HFFc6 (cell line): Measurements from ENCODE around the gene RAMAC. TPM values are rescaled to one million over a fixed set of nuclear protein-coding genes. Genes with fewer than 3 reads are reported as not detected.

Experiments used
- DNase-seq: peaks from one replicate; pipeline ENCODE4 v3.0.0-alpha.2; 2018
- H3K27ac Mint-ChIP-seq: 2 replicates; pipeline ENCODE4 v1.8.0; 2020; ENCODE audit warnings: mild to moderate bottlenecking, mixed read lengths
- H3K27me3 Mint-ChIP-seq: 2 replicates; pipeline ENCODE4 v1.8.0; 2021; ENCODE audit warnings: mild to moderate bottlenecking, moderate library complexity, mixed read lengths; ENCODE audit not compliant: insufficient read depth
- H3K36me3 Mint-ChIP-seq: 2 replicates; pipeline ENCODE4 v1.8.0; 2021; ENCODE audit warnings: low read depth, mixed read lengths
- H3K4me1 Mint-ChIP-seq: 2 replicates; pipeline ENCODE4 v1.8.0; 2020; ENCODE audit warnings: low read depth, mixed read lengths
- H3K4me3 Mint-ChIP-seq: 2 replicates; pipeline ENCODE4 v1.8.0; 2020; ENCODE audit warnings: mild to moderate bottlenecking, moderate library complexity, mixed read lengths
- H3K9me3 Mint-ChIP-seq: 2 replicates; pipeline ENCODE4 v1.8.0; 2020; ENCODE audit warnings: mild to moderate bottlenecking, mixed read lengths
- total RNA-seq, 6 experiments: library from RNA; stranded (reverse); fragmentation: NEBNext Ultra II Directional; extraction: Animal tissue kit (Norgen Biotek cat#: 25700); gene quantifications; 2 replicates in 1 of 6; 3 replicates in 5 of 6; pipeline ENCODE4 v1.2.3, GENCODE V29; 2021
- TF ChIP-seq, protein P1 (sequence below): fragments of 200-600 bp; sonication (generic); IDR thresholded peaks from 2 replicates; pipeline ENCODE4 v1.5.0; 2021; ENCODE audit warnings: antibody characterized with exemption, mild to moderate bottlenecking

The RAMAC gene
- total RNA-seq, 6 experiments from 2014 or later, result 18.6 to 22.0 (median 20.3) TPM

GRCh38 chr15:82969353-82969752 lies 16.7 kb upstream of the RAMAC start:
- Mint-ChIP-seq H3K4me3 (no peak overlapping the region), H3K9me3 (no peaks in the 10 kb centered on the region), H3K27ac (no peak overlapping the region), H3K27me3 (peaks cover 10% of the 10 kb centered on the region), H3K36me3 (no peaks in the 10 kb centered on the region), H3K4me1 (peaks cover 6% of the 10 kb centered on the region; the same call in 1 of the 2 replicates)
- TF ChIP-seq, protein P1, sequence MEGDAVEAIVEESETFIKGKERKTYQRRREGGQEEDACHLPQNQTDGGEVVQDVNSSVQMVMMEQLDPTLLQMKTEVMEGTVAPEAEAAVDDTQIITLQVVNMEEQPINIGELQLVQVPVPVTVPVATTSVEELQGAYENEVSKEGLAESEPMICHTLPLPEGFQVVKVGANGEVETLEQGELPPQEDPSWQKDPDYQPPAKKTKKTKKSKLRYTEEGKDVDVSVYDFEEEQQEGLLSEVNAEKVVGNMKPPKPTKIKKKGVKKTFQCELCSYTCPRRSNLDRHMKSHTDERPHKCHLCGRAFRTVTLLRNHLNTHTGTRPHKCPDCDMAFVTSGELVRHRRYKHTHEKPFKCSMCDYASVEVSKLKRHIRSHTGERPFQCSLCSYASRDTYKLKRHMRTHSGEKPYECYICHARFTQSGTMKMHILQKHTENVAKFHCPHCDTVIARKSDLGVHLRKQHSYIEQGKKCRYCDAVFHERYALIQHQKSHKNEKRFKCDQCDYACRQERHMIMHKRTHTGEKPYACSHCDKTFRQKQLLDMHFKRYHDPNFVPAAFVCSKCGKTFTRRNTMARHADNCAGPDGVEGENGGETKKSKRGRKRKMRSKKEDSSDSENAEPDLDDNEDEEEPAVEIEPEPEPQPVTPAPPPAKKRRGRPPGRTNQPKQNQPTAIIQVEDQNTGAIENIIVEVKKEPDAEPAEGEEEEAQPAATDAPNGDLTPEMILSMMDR, result no peak
- DNase-seq, result no peak

DNA sequence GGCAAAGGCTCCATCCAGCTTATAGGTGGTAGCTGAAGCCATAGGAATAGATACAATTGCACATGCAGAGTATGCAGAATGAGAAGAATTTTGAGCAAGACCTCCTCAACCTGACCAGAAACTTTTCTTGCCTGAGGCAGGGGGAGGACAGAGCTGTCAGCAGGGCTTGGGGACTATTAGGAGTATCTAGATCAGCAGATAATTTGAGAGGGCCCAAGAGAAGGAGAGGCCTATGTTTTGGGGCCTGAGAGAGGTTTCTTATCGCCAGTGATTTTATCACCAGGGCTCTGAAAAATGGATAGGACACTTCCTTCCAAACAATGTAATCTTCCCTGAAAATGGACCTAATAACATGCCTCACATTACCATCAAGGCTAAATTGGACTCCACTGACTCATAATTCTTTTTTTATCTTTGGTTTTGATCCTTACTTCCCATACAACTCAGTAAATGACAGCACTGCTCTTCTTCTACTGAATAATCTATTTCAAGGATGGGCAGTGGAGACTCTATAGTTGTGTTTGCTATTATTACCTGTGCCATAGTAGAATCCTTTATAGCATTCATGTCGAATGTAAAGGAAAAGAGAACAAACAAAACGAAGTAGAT lies 15.8 kb upstream of the RAMAC start:
- peaks cover 10% of the 10 kb centered on the region for H3K27me3 Mint-ChIP-seq
- peaks cover 6% of the 10 kb centered on the region; the same call in 1 of the 2 replicates for H3K4me1 Mint-ChIP-seq
- H3K9me3 Mint-ChIP-seq, result no peaks in the 10 kb centered on the region
- no peaks in the 10 kb centered on the region for H3K36me3 Mint-ChIP-seq
- no peak overlapping the region for H3K27ac Mint-ChIP-seq
- no peak for DNase-seq
- no peak overlapping the region for H3K4me3 Mint-ChIP-seq
- TF ChIP-seq, protein P1, result no peak

DNA sequence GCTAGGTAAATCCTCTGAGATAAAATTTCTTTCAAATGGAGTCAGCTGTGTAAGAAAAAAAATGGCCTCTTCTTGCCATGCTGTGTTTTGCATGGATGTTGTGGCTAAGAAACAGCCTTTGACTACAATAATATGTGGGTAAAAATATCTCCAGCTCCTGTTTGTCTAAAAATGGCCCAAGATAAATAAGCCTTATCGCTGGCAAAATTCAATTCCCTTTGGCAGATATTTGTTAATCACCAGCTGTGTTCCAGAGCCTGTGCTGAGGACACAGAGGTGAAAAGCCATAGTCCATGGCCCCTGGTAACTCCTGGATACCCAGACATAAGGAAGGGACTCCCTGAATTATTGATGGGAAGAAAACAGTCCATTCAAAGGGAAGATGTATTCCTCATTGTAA lies 15.3 kb upstream of the RAMAC start:
- no peak overlapping the region for H3K27ac Mint-ChIP-seq
- H3K4me3 Mint-ChIP-seq, result no peak overlapping the region
- H3K36me3 Mint-ChIP-seq, result no peaks in the 10 kb centered on the region
- TF ChIP-seq, protein P1, result no peak
- H3K27me3 Mint-ChIP-seq, result peaks cover 6% of the 10 kb centered on the region
- H3K4me1 Mint-ChIP-seq, result peaks cover 6% of the 10 kb centered on the region; the same call in 1 of the 2 replicates
- H3K9me3 Mint-ChIP-seq, result no peaks in the 10 kb centered on the region
- no peak for DNase-seq

DNA sequence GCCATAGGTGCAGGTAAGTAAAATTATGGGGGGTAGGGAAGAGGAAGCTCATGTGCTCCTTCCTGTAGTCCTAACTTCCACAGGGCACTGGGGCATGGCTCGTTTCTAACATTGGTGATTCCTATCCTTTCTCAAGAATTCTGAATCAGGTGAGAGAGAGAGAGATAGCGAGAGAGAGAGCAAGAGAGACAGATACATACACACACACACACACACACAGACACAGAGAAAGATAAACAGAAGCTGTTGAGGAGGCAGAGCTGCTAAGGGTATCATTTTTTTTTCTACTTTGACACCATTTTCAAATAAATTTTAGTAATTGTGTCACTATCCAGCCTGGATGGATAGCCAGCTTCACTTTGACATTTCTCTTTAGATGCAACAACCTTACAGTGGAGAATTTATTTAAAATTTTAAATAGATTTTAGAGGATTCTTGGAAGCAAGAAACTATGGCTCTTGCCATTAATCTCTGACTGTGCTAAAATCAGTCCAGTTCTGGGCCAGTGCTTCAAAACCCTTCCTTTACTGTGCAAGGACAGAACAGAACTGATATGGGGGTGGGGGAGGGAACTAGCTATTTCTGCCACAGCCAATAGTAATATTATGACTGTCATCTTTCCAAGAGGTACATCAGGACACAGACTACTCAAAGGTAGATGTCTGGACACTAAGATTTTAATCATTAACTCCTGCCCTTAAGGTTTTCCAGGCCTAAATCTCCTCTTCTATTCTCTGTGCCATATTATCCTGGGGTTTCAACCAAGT lies 14.6 kb upstream of the RAMAC start:
- TF ChIP-seq, protein P1, result no peak
- no peak overlapping the region for H3K27ac Mint-ChIP-seq
- H3K27me3 Mint-ChIP-seq, result peaks cover 6% of the 10 kb centered on the region
- no peaks in the 10 kb centered on the region for H3K36me3 Mint-ChIP-seq
- no peak overlapping the region for H3K4me3 Mint-ChIP-seq
- DNase-seq, result no peak
- H3K4me1 Mint-ChIP-seq, result peaks cover 6% of the 10 kb centered on the region; the same call in 1 of the 2 replicates
- no peaks in the 10 kb centered on the region for H3K9me3 Mint-ChIP-seq

- no peaks in the 10 kb centered on the region for H3K9me3 Mint-ChIP-seq
- no peak overlapping the region for H3K27ac Mint-ChIP-seq
- TF ChIP-seq, protein P1, result no peak
- no peaks in the 10 kb centered on the region for H3K36me3 Mint-ChIP-seq
- DNase-seq, result no peak
- H3K4me3 Mint-ChIP-seq, result no peak overlapping the region
- peaks cover under 1% of the 10 kb centered on the region for H3K27me3 Mint-ChIP-seq
- peaks cover 6% of the 10 kb centered on the region; the same call in 1 of the 2 replicates for H3K4me1 Mint-ChIP-seq
Measured at GRCh38 chr15:82972990-82973389, 13.0 kb upstream of the RAMAC start.
